Adrenal gland (tissue), 5 donors: ENCODE results near the gene SLC46A3.

Experiments used
- CTCF ChIP-seq, 6 experiments: fragments of 450-650 bp in 4 of 6; fragments of 200-600 bp in 2 of 6; sonication (generic) in 1 of 6; IDR thresholded peaks; 1 replicate in 5 of 6; 2 replicates in 1 of 6; pipeline versions ENCODE4 v1.5.1 to v1.8.0; 2016 to 2021; ENCODE audit warnings: antibody characterized with exemption in 6 of 6, mild to moderate bottlenecking in 2 of 6, moderate library complexity in 1 of 6
- POLR2A ChIP-seq, 2 donors: fragments of 450-650 bp; IDR thresholded peaks; one replicate each; pipeline ENCODE4 v1.6.1; 2017; ENCODE audit warnings: antibody characterized with exemption in 2 of 2, mild to moderate bottlenecking in 2 of 2, moderate library complexity in 1 of 2
- donor health status: DM: no; HTN: no; CAD: no.

GRCh38 chr13:28705461-28706083 is 13.2 kb downstream of the SLC46A3 start:
- TF ChIP-seq CTCF (IDR thresholded peaks at IDR 0.05), result no peak
- TF ChIP-seq POLR2A (IDR thresholded peaks at IDR 0.05), result no peak
